Heart left ventricle (tissue), 13 donors: ENCODE measurements around the gene IQUB.

Source experiments
- CTCF ChIP-seq, 12 donors: fragments of 200-600 bp; sonication (generic) in 4 of 12; IDR thresholded peaks; one replicate each; pipeline versions ENCODE4 v1.5.0 to v1.8.0; 2018 to 2022; ENCODE audit warnings: antibody characterized with exemption in 12 of 12, mild to moderate bottlenecking in 5 of 12
- POLR2A ChIP-seq, 2 donors: fragments of 450-650 bp; IDR thresholded peaks; one replicate each; pipeline ENCODE4 v1.6.1; 2017; ENCODE audit warnings: antibody characterized with exemption in 2 of 2, mild to moderate bottlenecking in 2 of 2, moderate library complexity in 2 of 2
- donor health status: ischemic (EF 13 %, LVEDD 7.1; RV severe dilation, severe dysfunction).
- donor health status: DM: no; HTN: yes; CAD: no.
- donor health status: DM: no; HTN: no; CAD: no.
- donor health status: ischemic (EF 25% LVEDD 6.9; RV normal size, moderate dysfunction).
- donor health status: ischemic (EF 25% LVEDD 5.7; RV mildly dilated, moderate dysfunction).
- donor health status: ischemic (EF 35%, LVEDD 5.7; RV mildly dilated, moderate dysfunction).
- donor health status: nonischemic (EF 11% LVEDD 7.7; RV severe dilation, severe dysfunction).
- donor health status: DM: yes; HTN: yes; CAD: no.
- donor health status: PGD.
- donor health status: ischemic (EF 29% LVEDD 5.4; RV normal size, mild dysfunction).
- donor health status: nonischemic (EF 23%, LVEDD 6.1; RV moderate dilation, normal function).

- TF ChIP-seq CTCF (IDR thresholded peaks at IDR 0.05), result no peak
- TF ChIP-seq POLR2A (IDR thresholded peaks at IDR 0.05), result no peak
These were observed 78.4 kb downstream of the IQUB start for GRCh38 chr7:123455965-123456470.
